ENCODE data around the gene ATG2B.

- TF ChIP-seq, protein P1, sequence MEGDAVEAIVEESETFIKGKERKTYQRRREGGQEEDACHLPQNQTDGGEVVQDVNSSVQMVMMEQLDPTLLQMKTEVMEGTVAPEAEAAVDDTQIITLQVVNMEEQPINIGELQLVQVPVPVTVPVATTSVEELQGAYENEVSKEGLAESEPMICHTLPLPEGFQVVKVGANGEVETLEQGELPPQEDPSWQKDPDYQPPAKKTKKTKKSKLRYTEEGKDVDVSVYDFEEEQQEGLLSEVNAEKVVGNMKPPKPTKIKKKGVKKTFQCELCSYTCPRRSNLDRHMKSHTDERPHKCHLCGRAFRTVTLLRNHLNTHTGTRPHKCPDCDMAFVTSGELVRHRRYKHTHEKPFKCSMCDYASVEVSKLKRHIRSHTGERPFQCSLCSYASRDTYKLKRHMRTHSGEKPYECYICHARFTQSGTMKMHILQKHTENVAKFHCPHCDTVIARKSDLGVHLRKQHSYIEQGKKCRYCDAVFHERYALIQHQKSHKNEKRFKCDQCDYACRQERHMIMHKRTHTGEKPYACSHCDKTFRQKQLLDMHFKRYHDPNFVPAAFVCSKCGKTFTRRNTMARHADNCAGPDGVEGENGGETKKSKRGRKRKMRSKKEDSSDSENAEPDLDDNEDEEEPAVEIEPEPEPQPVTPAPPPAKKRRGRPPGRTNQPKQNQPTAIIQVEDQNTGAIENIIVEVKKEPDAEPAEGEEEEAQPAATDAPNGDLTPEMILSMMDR (IDR thresholded peaks at IDR 0.05) = no peak
- no peak for TF ChIP-seq POLR2A (IDR thresholded peaks at IDR 0.05)
- no peak for TF ChIP-seq POLR2AphosphoS5 (IDR thresholded peaks at IDR 0.05)
Observed at GRCh38 chr14:96318836-96319235, 44.3 kb downstream of the ATG2B start.
